Astrocyte (in vitro differentiated cells and primary cell): ENCODE data around the gene PLEKHG3. TPM values are rescaled to one million over a fixed set of nuclear protein-coding genes. Genes with fewer than 3 reads are reported as not detected.

Source experiments
- DNase-seq: peaks from one replicate; pipeline ENCODE4 v3.0.0-alpha.2; 2010; ENCODE audit warnings: low read depth
- FAIRE-seq: peaks from 2 replicates; lab custom pipeline; 2011; peaks lifted over from hg19 to GRCh38; lab: Jason Lieb, UNC
- H2AFZ ChIP-seq: 2 replicates; pipeline ENCODE4 v1.6.0; 2012; ENCODE audit warnings: low read depth, low read length, inconsistent platforms
- H3K27ac ChIP-seq: 2 replicates; pipeline ENCODE4 v1.5.1; 2011; ENCODE audit warnings: low read depth, low read length, inconsistent platforms
- H3K27me3 ChIP-seq: 2 replicates; pipeline ENCODE4 v1.6.0; 2011; ENCODE audit warnings: low read length, inconsistent platforms; ENCODE audit not compliant: insufficient read depth
- H3K36me3 ChIP-seq: 2 replicates; pipeline ENCODE4 v1.5.1; 2011; ENCODE audit warnings: low read length, inconsistent platforms; ENCODE audit not compliant: insufficient read depth
- H3K4me1 ChIP-seq: 2 replicates; pipeline ENCODE4 v1.5.1; 2011; ENCODE audit warnings: low read length, inconsistent platforms; ENCODE audit not compliant: insufficient read depth
- H3K4me2 ChIP-seq: 2 replicates; pipeline ENCODE4 v1.6.0; 2012; ENCODE audit warnings: low read length, inconsistent platforms
- H3K4me3 ChIP-seq: 2 replicates; pipeline ENCODE4 v1.5.1; 2011; ENCODE audit warnings: low read depth, mild to moderate bottlenecking, low read length, inconsistent platforms; ENCODE audit not compliant: insufficient read depth
- H3K79me2 ChIP-seq: 2 replicates; pipeline ENCODE4 v1.6.0; 2012; ENCODE audit warnings: mild to moderate bottlenecking, low read length, inconsistent platforms; ENCODE audit not compliant: insufficient read depth
- H3K9ac ChIP-seq: 2 replicates; pipeline ENCODE4 v1.6.0; 2012; ENCODE audit warnings: mild to moderate bottlenecking, low read length, inconsistent platforms
- H3K9me3 ChIP-seq: 2 replicates; pipeline ENCODE4 v1.5.1; 2012; ENCODE audit warnings: low read depth, mild to moderate bottlenecking, low read length, inconsistent platforms; ENCODE audit not compliant: insufficient read depth
- H4K20me1 ChIP-seq: 2 replicates; pipeline ENCODE4 v1.6.0; 2012; ENCODE audit warnings: low read length, inconsistent platforms; ENCODE audit not compliant: insufficient read depth
- H3K27ac Mint-ChIP-seq: one replicate; pipeline ENCODE4 v1.8.0; 2021; ENCODE audit warnings: mild to moderate bottlenecking, mixed read lengths; ENCODE audit not compliant: unreplicated experiment
- H3K27me3 Mint-ChIP-seq: one replicate; pipeline ENCODE4 v1.8.0; 2021; ENCODE audit warnings: low read depth, mixed read lengths; ENCODE audit not compliant: unreplicated experiment
- H3K36me3 Mint-ChIP-seq: one replicate; pipeline ENCODE4 v1.8.0; 2021; ENCODE audit warnings: low read depth, mixed read lengths; ENCODE audit not compliant: unreplicated experiment
- H3K4me1 Mint-ChIP-seq: one replicate; pipeline ENCODE4 v1.8.0; 2021; ENCODE audit warnings: low read depth, mixed read lengths; ENCODE audit not compliant: unreplicated experiment
- H3K4me3 Mint-ChIP-seq: one replicate; pipeline ENCODE4 v1.8.0; 2021; ENCODE audit warnings: mild to moderate bottlenecking, moderate library complexity, mixed read lengths; ENCODE audit not compliant: unreplicated experiment
- H3K9me3 Mint-ChIP-seq: one replicate; pipeline ENCODE4 v1.8.0; 2021; ENCODE audit warnings: mild to moderate bottlenecking, mixed read lengths; ENCODE audit not compliant: unreplicated experiment
- EZH2 ChIP-seq: IDR thresholded peaks from 2 replicates; pipeline ENCODE4 v1.6.1; 2012; ENCODE audit warnings: mild to moderate bottlenecking, low read length, inconsistent platforms; ENCODE audit not compliant: insufficient read depth
- total RNA-seq: library from RNA; stranded (reverse); gene quantifications from 2 replicates; pipeline ENCODE4 v1.2.1, GENCODE V29; 2021
- TF ChIP-seq, protein P1 (sequence below): IDR thresholded peaks from 2 replicates; pipeline ENCODE4 v1.5.1; 2011; ENCODE audit warnings: low read depth, mild to moderate bottlenecking, inconsistent platforms, low read length, moderate library complexity; ENCODE audit not compliant: insufficient read depth

The PLEKHG3 gene
- total RNA-seq, 1 donor from 2014 or later: 98.6 TPM

DNA sequence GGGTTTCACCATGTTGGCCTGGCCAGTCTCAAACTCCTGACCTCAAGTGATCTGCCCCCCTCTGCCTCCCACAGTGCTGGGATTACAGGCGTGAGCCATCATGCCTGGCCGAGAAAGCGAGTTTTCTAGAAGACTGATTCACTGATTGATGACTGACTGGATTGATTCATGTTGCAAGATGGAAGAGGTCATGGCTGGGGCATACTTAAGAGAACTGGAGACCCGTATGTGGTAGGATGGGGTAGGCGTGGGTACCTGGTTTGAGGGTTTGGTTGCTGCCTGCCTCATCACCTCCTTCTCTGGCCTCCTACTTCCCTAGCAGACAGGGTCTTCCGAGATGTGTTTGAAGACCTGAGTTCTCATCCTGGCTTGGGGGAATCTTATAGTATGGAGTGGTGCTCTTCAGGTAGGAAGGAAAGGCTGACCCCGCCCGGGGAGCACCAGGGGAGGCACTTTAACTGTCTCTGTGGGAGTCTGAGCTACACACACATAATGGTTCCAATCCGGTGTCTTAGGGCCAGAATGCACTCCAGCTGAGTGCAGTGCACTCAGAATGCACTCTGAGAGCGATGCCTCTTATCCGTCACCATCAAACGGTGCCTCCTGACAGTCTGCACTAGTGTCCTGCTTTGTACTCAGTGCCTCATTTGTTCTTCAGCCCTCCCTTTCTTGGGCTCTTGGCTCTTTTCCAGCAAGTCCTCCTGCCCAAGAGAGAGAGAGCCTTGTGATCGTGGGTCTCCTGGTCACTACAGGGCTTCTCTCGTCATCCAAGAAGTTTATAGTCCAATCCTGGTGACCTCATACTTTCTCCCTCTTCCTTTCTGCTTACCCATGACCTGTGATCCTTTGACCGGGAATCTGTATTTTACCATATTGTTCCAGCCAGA lies 19.7 kb downstream of the PLEKHG3 start:
- no peak for TF ChIP-seq EZH2
- TF ChIP-seq, protein P1, sequence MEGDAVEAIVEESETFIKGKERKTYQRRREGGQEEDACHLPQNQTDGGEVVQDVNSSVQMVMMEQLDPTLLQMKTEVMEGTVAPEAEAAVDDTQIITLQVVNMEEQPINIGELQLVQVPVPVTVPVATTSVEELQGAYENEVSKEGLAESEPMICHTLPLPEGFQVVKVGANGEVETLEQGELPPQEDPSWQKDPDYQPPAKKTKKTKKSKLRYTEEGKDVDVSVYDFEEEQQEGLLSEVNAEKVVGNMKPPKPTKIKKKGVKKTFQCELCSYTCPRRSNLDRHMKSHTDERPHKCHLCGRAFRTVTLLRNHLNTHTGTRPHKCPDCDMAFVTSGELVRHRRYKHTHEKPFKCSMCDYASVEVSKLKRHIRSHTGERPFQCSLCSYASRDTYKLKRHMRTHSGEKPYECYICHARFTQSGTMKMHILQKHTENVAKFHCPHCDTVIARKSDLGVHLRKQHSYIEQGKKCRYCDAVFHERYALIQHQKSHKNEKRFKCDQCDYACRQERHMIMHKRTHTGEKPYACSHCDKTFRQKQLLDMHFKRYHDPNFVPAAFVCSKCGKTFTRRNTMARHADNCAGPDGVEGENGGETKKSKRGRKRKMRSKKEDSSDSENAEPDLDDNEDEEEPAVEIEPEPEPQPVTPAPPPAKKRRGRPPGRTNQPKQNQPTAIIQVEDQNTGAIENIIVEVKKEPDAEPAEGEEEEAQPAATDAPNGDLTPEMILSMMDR: no peak
- Histone ChIP-seq H3K27ac (no peak overlapping the region), H3K4me3 (no peak overlapping the region), H3K4me2 (no peak overlapping the region), H3K27me3 (no peaks in the 10 kb centered on the region), H3K4me1 (peaks cover 59% of the 10 kb centered on the region), H3K9me3 (no peaks in the 10 kb centered on the region), H3K9ac (no peak overlapping the region), H3K79me2 (peaks cover 86% of the 10 kb centered on the region), H2AFZ (no peak overlapping the region), H3K36me3 (peaks cover 7% of the 10 kb centered on the region), H4K20me1 (peaks cover 32% of the 10 kb centered on the region)
- peaks cover 61% of the 10 kb centered on the region for H3K4me1 Mint-ChIP-seq
- peaks cover 20% of the 10 kb centered on the region for H3K36me3 Mint-ChIP-seq
- no peak for DNase-seq
- no peak overlapping the region for H3K4me3 Mint-ChIP-seq
- no peaks in the 10 kb centered on the region for H3K9me3 Mint-ChIP-seq
- H3K27me3 Mint-ChIP-seq: no peaks in the 10 kb centered on the region
- FAIRE-seq: no peak
- peak overlapping the region; percentile 27 for H3K27ac Mint-ChIP-seq

DNA sequence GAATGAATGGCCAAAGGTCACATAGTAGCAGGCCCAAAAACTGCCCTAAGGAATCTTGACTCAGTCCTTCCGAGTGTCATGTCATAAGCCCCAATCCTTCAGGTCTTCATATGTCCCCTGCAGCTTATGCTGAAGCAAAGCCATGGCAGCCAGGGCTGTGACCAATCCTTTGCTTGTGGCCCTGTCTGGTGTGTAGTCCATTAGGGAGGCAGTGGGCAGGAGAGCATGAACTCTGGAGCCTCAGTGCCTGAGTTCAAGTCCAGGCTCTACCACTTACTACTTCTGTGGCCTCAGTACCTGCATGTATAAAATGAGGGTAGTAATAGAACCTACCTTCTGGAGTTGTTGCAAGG lies 20.3 kb downstream of the PLEKHG3 start:
- H3K27ac Mint-ChIP-seq: peak overlapping the region; percentile 49
- no peak for FAIRE-seq
- Histone ChIP-seq H3K79me2 (peaks cover 79% of the 10 kb centered on the region), H2AFZ (no peak overlapping the region), H3K9me3 (no peaks in the 10 kb centered on the region), H3K4me3 (no peak overlapping the region), H3K27ac (no peak overlapping the region), H4K20me1 (peaks cover 35% of the 10 kb centered on the region), H3K36me3 (peaks cover 7% of the 10 kb centered on the region), H3K4me1 (peaks cover 54% of the 10 kb centered on the region), H3K4me2 (no peak overlapping the region), H3K27me3 (no peaks in the 10 kb centered on the region), H3K9ac (no peak overlapping the region)
- H3K4me1 Mint-ChIP-seq: peaks cover 60% of the 10 kb centered on the region
- DNase-seq: no peak
- no peak for TF ChIP-seq EZH2
- TF ChIP-seq, protein P1: no peak
- H3K27me3 Mint-ChIP-seq: no peaks in the 10 kb centered on the region
- H3K4me3 Mint-ChIP-seq: no peak overlapping the region
- H3K9me3 Mint-ChIP-seq: no peaks in the 10 kb centered on the region
- peaks cover 20% of the 10 kb centered on the region for H3K36me3 Mint-ChIP-seq
